Caki2 (cell line): Measurements from ENCODE around the gene SRI. TPM values are rescaled to one million over a fixed set of nuclear protein-coding genes. Genes with fewer than 3 reads are reported as not detected.

ENCODE experiments used
- total RNA-seq: library from RNA; depleted of rRNA; stranded (reverse); fragments of >200 nt; shearing (Covaris generic); gene quantifications from 2 replicates; pipeline ENCODE4 v1.2.3, GENCODE V29; 2014; ENCODE audit warnings: low replicate concordance; rRNA removed

The SRI gene
- total RNA-seq, 1 experiment from 2014 or later = 227 TPM

Other genes with a start within 250 kb of the SRI start
- not detected in 2 replicates for gene STEAP4, start 86.9 kb upstream of the SRI start, total RNA-seq